Spleen (tissue), 7 donors: ENCODE data around the gene DSCAML1.

ENCODE experiments used
- POLR2AphosphoS5 ChIP-seq, 3 donors: sonication (generic); formaldehyde crosslinking; IDR thresholded peaks; one replicate each; pipeline ENCODE4 v1.5.1; 2017; ENCODE audit warnings: antibody characterized with exemption in 3 of 3
- TF ChIP-seq, protein P1 (sequence below), 11 experiments: fragments of 200-600 bp in 7 of 11; fragments of 450-650 bp in 4 of 11; sonication (generic) in 4 of 11; IDR thresholded peaks in 8 of 11; conservative IDR thresholded peaks in 3 of 11; 1 replicate in 7 of 11; 2 replicates in 4 of 11; pipeline versions ENCODE4 v1.4.0 to v1.8.0; 2016 to 2021; ENCODE audit warnings: antibody characterized with exemption in 11 of 11, inconsistent platforms in 4 of 11, mild to moderate bottlenecking in 1 of 11
- donor health status: DM: no; HTN: no; CAD: no; lungs with moderate emphysema.
- donor health status: DM: no; HTN: no; CAD: no.
- donor health status: DM: no; HTN: no; CAD: no.

DNA sequence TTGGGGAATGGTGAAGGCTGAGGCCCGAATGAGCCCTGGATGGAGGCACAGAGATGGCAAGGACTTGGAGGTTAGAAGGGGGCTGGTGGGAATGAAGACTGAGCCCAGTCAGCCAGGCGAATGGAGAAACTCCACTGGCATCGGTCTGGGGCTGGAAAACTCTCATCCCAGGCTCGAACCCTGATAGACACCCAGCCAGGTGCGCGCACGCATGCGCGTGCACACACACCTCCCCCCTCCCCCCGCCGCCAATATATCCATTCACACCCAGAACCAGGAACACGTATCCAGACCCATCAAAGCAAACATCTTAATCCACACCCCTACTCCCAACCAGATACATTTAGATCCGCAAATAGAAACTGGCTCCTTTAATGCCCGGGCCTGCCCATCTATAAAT, 330.1 kb downstream of the DSCAML1 start:
- no peak for TF ChIP-seq POLR2AphosphoS5 (IDR thresholded peaks at IDR 0.05)
- TF ChIP-seq, protein P1, sequence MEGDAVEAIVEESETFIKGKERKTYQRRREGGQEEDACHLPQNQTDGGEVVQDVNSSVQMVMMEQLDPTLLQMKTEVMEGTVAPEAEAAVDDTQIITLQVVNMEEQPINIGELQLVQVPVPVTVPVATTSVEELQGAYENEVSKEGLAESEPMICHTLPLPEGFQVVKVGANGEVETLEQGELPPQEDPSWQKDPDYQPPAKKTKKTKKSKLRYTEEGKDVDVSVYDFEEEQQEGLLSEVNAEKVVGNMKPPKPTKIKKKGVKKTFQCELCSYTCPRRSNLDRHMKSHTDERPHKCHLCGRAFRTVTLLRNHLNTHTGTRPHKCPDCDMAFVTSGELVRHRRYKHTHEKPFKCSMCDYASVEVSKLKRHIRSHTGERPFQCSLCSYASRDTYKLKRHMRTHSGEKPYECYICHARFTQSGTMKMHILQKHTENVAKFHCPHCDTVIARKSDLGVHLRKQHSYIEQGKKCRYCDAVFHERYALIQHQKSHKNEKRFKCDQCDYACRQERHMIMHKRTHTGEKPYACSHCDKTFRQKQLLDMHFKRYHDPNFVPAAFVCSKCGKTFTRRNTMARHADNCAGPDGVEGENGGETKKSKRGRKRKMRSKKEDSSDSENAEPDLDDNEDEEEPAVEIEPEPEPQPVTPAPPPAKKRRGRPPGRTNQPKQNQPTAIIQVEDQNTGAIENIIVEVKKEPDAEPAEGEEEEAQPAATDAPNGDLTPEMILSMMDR (IDR thresholded peaks at IDR 0.05 in 8 of 11, conservative IDR thresholded peaks at IDR 0.05 in 3 of 11): no peak
